Transverse colon (tissue), 4 donors: ENCODE data around the gene STRBP. TPM values are rescaled to one million over a fixed set of nuclear protein-coding genes. Genes with fewer than 3 reads are reported as not detected.
"Not testable (repeated sequence)": the region's sequence is repeated elsewhere in the genome, so short reads cannot be mapped to it uniquely, and the experiment has no call there.

Source experiments
- DNase-seq: peaks from one replicate; pipeline ENCODE4 v3.0.0-alpha.2; 2019
- H3K27ac ChIP-seq, 4 donors: fragments of 200-600 bp; sonication (generic); 2 replicates each; pipeline ENCODE4 v1.5.1; 2016 to 2018; ENCODE audit warnings: inconsistent platforms in 4 of 4
- H3K27me3 ChIP-seq: fragments of 200-600 bp; sonication (generic); 2 replicates; pipeline ENCODE4 v1.5.1; 2017; ENCODE audit warnings: inconsistent platforms
- H3K36me3 ChIP-seq, 4 donors: fragments of 200-600 bp; sonication (generic); 2 replicates each; pipeline ENCODE4 v1.5.1; 2017 to 2019; ENCODE audit warnings: inconsistent platforms in 4 of 4
- H3K4me1 ChIP-seq, 4 donors: fragments of 200-600 bp; sonication (generic); 2 replicates each; pipeline ENCODE4 v1.5.1; 2017 to 2020; ENCODE audit warnings: inconsistent platforms in 4 of 4
- H3K4me3 ChIP-seq, 4 donors: fragments of 200-600 bp; sonication (generic); 1 replicate in 1 of 4; 2 replicates in 3 of 4; pipeline versions ENCODE4 v1.5.1 to v1.6.1; 2017 to 2019; ENCODE audit warnings: inconsistent platforms in 4 of 4
- H3K9me3 ChIP-seq, 2 donors: fragments of 200-600 bp; sonication (generic); 2 replicates each; pipeline ENCODE4 v1.5.1; 2017 to 2019; ENCODE audit warnings: inconsistent platforms in 2 of 2
- CTCF ChIP-seq, 5 experiments: fragments of 200-600 bp in 3 of 5; fragments of 450-650 bp in 2 of 5; sonication (generic) in 3 of 5; IDR thresholded peaks; 1 replicate in 2 of 5; 2 replicates in 3 of 5; pipeline ENCODE4 v1.5.1; 2016 to 2017; ENCODE audit warnings: antibody characterized with exemption in 5 of 5, inconsistent platforms in 3 of 5, mild to moderate bottlenecking in 2 of 5, moderate library complexity in 1 of 5
- EP300 ChIP-seq: sonication (generic); formaldehyde crosslinking; IDR thresholded peaks from one replicate; pipeline ENCODE4 v1.6.1; 2017; ENCODE audit warnings: antibody characterized with exemption, low read depth
- POLR2A ChIP-seq: fragments of 450-650 bp; IDR thresholded peaks from one replicate; pipeline ENCODE4 v1.6.1; 2016; ENCODE audit warnings: antibody characterized with exemption, mild to moderate bottlenecking, moderate library complexity
- POLR2AphosphoS5 ChIP-seq, 3 donors: sonication (generic); formaldehyde crosslinking; IDR thresholded peaks; one replicate each; pipeline ENCODE4 v1.6.1; 2016; ENCODE audit warnings: antibody characterized with exemption in 3 of 3
- WGBS, 2 donors: methylation state at CpG; one replicate each; pipeline ENCODE4 v1.1.5; 2018; ENCODE audit warnings: low coverage in 1 of 2; 5-methylcytosine and 5-hydroxymethylcytosine counted together
- in situ Hi-C, 4 donors: fragments of 200-750 bp; cut with MboI; loops; one replicate each; pipeline versions ENCODE4 v1.15.0 to v1.15.1; 2017; ENCODE audit warnings: low sequenced_read_pairs in 3 of 4, low pct_ligation_motif_present in 1 of 4, low pct_unique_long_range_greater_than_20kb in 1 of 4
- intact Hi-C: fragments of 100-400 bp; cut with DNase I; formaldehyde crosslinking; loops from one replicate; pipeline ENCODE4 v1.15.1; 2023; ENCODE audit warnings: low total_unique reads
- total RNA-seq, 4 donors: library from RNA; depleted of rRNA; stranded (reverse); fragments of >200 nt; gene quantifications; one replicate each; pipeline ENCODE4 v1.1.0, GENCODE V29; 2016

STRBP gene
- total RNA-seq, 4 donors from 2014 or later: 19.1 to 50.3 (median 43.2) TPM

GRCh38 chr9:123305879-123306278, 37.5 kb upstream of the STRBP start:
- no peak overlapping the region for H3K4me3 ChIP-seq
- 64 to 80% methylated on average over 1 to 4 of the region's 4 CpGs for WGBS, 2 donors
- H3K9me3 ChIP-seq: no peaks in the 10 kb centered on the region
- H3K36me3 ChIP-seq: no peaks in the 10 kb centered on the region
- intact Hi-C loops: no loop called here
- DNase-seq: no peak
- in situ Hi-C loops: no loop called here
- no peak for TF ChIP-seq EP300
- no peaks in the 10 kb centered on the region for H3K27me3 ChIP-seq
- no peak overlapping the region for H3K27ac ChIP-seq
- H3K4me1 ChIP-seq: peaks cover 0 to 7% (median 0%) of the 10 kb centered on the region in 4 donors

- in situ Hi-C loops (no loop called here), intact Hi-C loops (no loop called here)
- H3K27ac ChIP-seq: no peak overlapping the region
- peaks cover 0 to 7% (median 0%) of the 10 kb centered on the region in 4 donors for H3K4me1 ChIP-seq
- no peak overlapping the region for H3K4me3 ChIP-seq
- 44 to 71% methylated on average over 3 to 4 of the region's 4 CpGs for WGBS, 2 donors
- no peak for TF ChIP-seq EP300
- no peak for TF ChIP-seq POLR2A
- TF ChIP-seq CTCF (IDR thresholded peaks at IDR 0.05): no peak
- no peak for TF ChIP-seq POLR2AphosphoS5 (IDR thresholded peaks at IDR 0.05)
- no peaks in the 10 kb centered on the region for H3K27me3 ChIP-seq
- H3K36me3 ChIP-seq: no peaks in the 10 kb centered on the region
- DNase-seq: no peak
- H3K9me3 ChIP-seq: no peaks in the 10 kb centered on the region
Observed at GRCh38 chr9:123304340-123304691, 35.9 kb upstream of the STRBP start.

- no peak for TF ChIP-seq POLR2A
- TF ChIP-seq POLR2AphosphoS5 (IDR thresholded peaks at IDR 0.05): no peak
- TF ChIP-seq EP300: no peak
- no peak for DNase-seq
- 71 to 77% methylated on average over 6 to 17 of the region's 17 CpGs for WGBS, 2 donors
Observed at GRCh38 chr9:123302348-123303214, 34.2 kb upstream of the STRBP start.

GRCh38 chr9:123301936-123302335, 33.5 kb upstream of the STRBP start:
- DNase-seq, H3K27me3 ChIP-seq, intact Hi-C loops: not testable (repeated sequence)

More at GRCh38 chr9:123302348-123303214, 34.2 kb upstream of the STRBP start:
- Histone ChIP-seq H3K36me3 (no peaks in the 10 kb centered on the region), H3K27ac (no peak overlapping the region), H3K4me3 (no peak overlapping the region), H3K4me1 (peaks cover 0 to 7% (median 0%) of the 10 kb centered on the region in 4 donors), H3K27me3 (no peaks in the 10 kb centered on the region), H3K9me3 (no peaks in the 10 kb centered on the region)
- in situ Hi-C loops: no loop called here
- intact Hi-C loops: no loop called here

GRCh38 chr9:123300554-123300953, 32.2 kb upstream of the STRBP start:
- intact Hi-C loops (no loop called here), in situ Hi-C loops (no loop called here)
- no peak for DNase-seq
- Histone ChIP-seq H3K36me3 (no peaks in the 10 kb centered on the region), H3K9me3 (no peaks in the 10 kb centered on the region), H3K4me3 (no peak overlapping the region), H3K27me3 (no peaks in the 10 kb centered on the region), H3K4me1 (peaks cover 0 to 7% (median 0%) of the 10 kb centered on the region in 4 donors), H3K27ac (no peak overlapping the region)
- WGBS, 2 donors: 80 to 89% methylated on average over 1 to 3 of the region's 3 CpGs
- no peak for TF ChIP-seq POLR2AphosphoS5 (IDR thresholded peaks at IDR 0.05)
- no peak for TF ChIP-seq POLR2A
- TF ChIP-seq EP300: no peak
- no peak for TF ChIP-seq CTCF (IDR thresholded peaks at IDR 0.05)

More at GRCh38 chr9:123301936-123302335, 33.5 kb upstream of the STRBP start:
- H3K27ac ChIP-seq, H3K4me1 ChIP-seq, H3K4me3 ChIP-seq, H3K9me3 ChIP-seq, H3K36me3 ChIP-seq, in situ Hi-C loops: not testable (repeated sequence)
- WGBS, 2 donors: 93 to 94% methylated on average over 9 to 13 of the region's 13 CpGs
